Mesenchymal stem cell (in vitro differentiated cells and primary cell): ENCODE results near the gene TMEM151A. TPM values are rescaled to one million over a fixed set of nuclear protein-coding genes. Genes with fewer than 3 reads are reported as not detected.
A peak's percentile ranks its signal among the peaks of the same experiment; 100 is the strongest.

Source experiments
- DNase-seq: peaks from one replicate; pipeline ENCODE4 v3.0.0-alpha.2; 2013
- H2AFZ ChIP-seq: one replicate; pipeline ENCODE4 v1.6.1; 2013; ENCODE audit warnings: low read depth, mild to moderate bottlenecking, control low read depth, inconsistent platforms, low read length, moderate library complexity
- H2AK5ac ChIP-seq: 2 replicates; pipeline ENCODE4 v1.6.1; 2013; ENCODE audit warnings: low read length, moderate library complexity, mild to moderate bottlenecking, inconsistent platforms; ENCODE audit not compliant: severe bottlenecking
- H2BK120ac ChIP-seq: one replicate; pipeline ENCODE4 v1.6.1; 2013; ENCODE audit warnings: low read depth, mild to moderate bottlenecking, inconsistent platforms, low read length, moderate library complexity
- H2BK12ac ChIP-seq, 2 experiments: one replicate each; pipeline ENCODE4 v1.6.1; 2013; ENCODE audit warnings: inconsistent platforms in 2 of 2, low read length in 2 of 2, mild to moderate bottlenecking in 2 of 2, moderate library complexity in 2 of 2, control low read depth in 1 of 2
- H2BK15ac ChIP-seq: one replicate; pipeline ENCODE4 v1.6.1; 2013; ENCODE audit warnings: mild to moderate bottlenecking, low read depth, inconsistent platforms; ENCODE audit not compliant: poor library complexity, severe bottlenecking
- H2BK5ac ChIP-seq: 2 replicates; pipeline ENCODE4 v1.6.1; 2013; ENCODE audit warnings: low read depth, mild to moderate bottlenecking, low read length, control low read depth, inconsistent platforms; ENCODE audit not compliant: poor library complexity, severe bottlenecking
- H3K14ac ChIP-seq, 2 experiments: one replicate each; pipeline ENCODE4 v1.6.1; 2013; ENCODE audit warnings: inconsistent platforms in 2 of 2, low read length in 2 of 2, control low read depth in 1 of 2, mild to moderate bottlenecking in 1 of 2, moderate library complexity in 1 of 2
- H3K18ac ChIP-seq, 2 experiments: one replicate each; pipeline ENCODE4 v1.6.1; 2013; ENCODE audit warnings: inconsistent platforms in 2 of 2, low read length in 2 of 2, control low read depth in 1 of 2, low read depth in 1 of 2, mild to moderate bottlenecking in 1 of 2
- H3K23ac ChIP-seq, 2 experiments: one replicate each; pipeline ENCODE4 v1.6.1; 2013; ENCODE audit warnings: inconsistent platforms in 2 of 2, low read length in 2 of 2, mild to moderate bottlenecking in 2 of 2, moderate library complexity in 2 of 2, control low read depth in 1 of 2
- H3K27ac ChIP-seq: 2 replicates; pipeline ENCODE4 v1.5.1; 2013; ENCODE audit warnings: mild to moderate bottlenecking, moderate library complexity, low read length, control low read depth, inconsistent platforms; ENCODE audit not compliant: poor library complexity, severe bottlenecking
- H3K27me3 ChIP-seq, 2 experiments: 2 replicates each; pipeline versions ENCODE4 v1.6.1 to v1.7.0; 2013; ENCODE audit warnings: low read length in 2 of 2, mild to moderate bottlenecking in 2 of 2, moderate library complexity in 2 of 2, control low read depth in 1 of 2, inconsistent platforms in 1 of 2; ENCODE audit not compliant: control insufficient read depth in 1 of 2, insufficient read depth in 1 of 2
- H3K36me3 ChIP-seq, 2 experiments: 2 replicates each; pipeline versions ENCODE4 v1.6.1 to v1.7.0; 2013; ENCODE audit warnings: low read length in 2 of 2, control low read depth in 1 of 2, inconsistent platforms in 1 of 2, low read depth in 1 of 2, mild to moderate bottlenecking in 1 of 2; ENCODE audit not compliant: insufficient read depth in 2 of 2, control insufficient read depth in 1 of 2
- H3K4ac ChIP-seq, 2 experiments: one replicate each; pipeline ENCODE4 v1.6.1; 2013; ENCODE audit warnings: inconsistent platforms in 2 of 2, low read length in 2 of 2, mild to moderate bottlenecking in 2 of 2, moderate library complexity in 2 of 2, control low read depth in 1 of 2, low read depth in 1 of 2
- H3K4me1 ChIP-seq: 2 replicates; pipeline ENCODE4 v1.6.1; 2013; ENCODE audit warnings: low read depth, low read length, control low read depth; ENCODE audit not compliant: control insufficient read depth, insufficient read depth
- H3K4me2 ChIP-seq: 2 replicates; pipeline ENCODE4 v1.6.1; 2013; ENCODE audit warnings: low read length, mild to moderate bottlenecking, inconsistent platforms; ENCODE audit not compliant: poor library complexity, severe bottlenecking
- H3K4me3 ChIP-seq, 2 experiments: 2 replicates each; pipeline versions ENCODE4 v1.5.1 to v1.7.0; 2013; ENCODE audit warnings: low read length in 2 of 2, mild to moderate bottlenecking in 2 of 2, control low read depth in 1 of 2, low read depth in 1 of 2; ENCODE audit not compliant: insufficient read depth in 1 of 2
- H3K79me1 ChIP-seq: replicated peaks from 2 replicates; pipeline ENCODE4 v1.6.1; 2013; ENCODE audit warnings: mild to moderate bottlenecking, control low read depth, low read length, inconsistent platforms; ENCODE audit not compliant: poor library complexity, severe bottlenecking
- H3K9ac ChIP-seq: 2 replicates; pipeline ENCODE4 v1.7.0; 2013; ENCODE audit warnings: mild to moderate bottlenecking, low read length, moderate library complexity
- H3K9me3 ChIP-seq: 2 replicates; pipeline ENCODE4 v1.7.0; 2013; ENCODE audit warnings: mild to moderate bottlenecking, low read length; ENCODE audit not compliant: control insufficient read depth
- H4K8ac ChIP-seq: one replicate; pipeline ENCODE4 v1.6.1; 2013; ENCODE audit warnings: inconsistent platforms, mild to moderate bottlenecking, low read length, moderate library complexity
- H4K91ac ChIP-seq: one replicate; pipeline ENCODE4 v1.6.1; 2013; ENCODE audit warnings: mild to moderate bottlenecking, low read length, inconsistent platforms
- WGBS: methylation state at CpG from one replicate; pipeline ENCODE4 v1.1.7; 2013; ENCODE audit warnings: mixed read lengths; 5-methylcytosine and 5-hydroxymethylcytosine counted together
- polyA plus RNA-seq, 2 experiments: library from polyadenylated mRNA; stranded (reverse); fragments of 200-250 nt; gene quantifications; one replicate each; pipeline ENCODE4 v1.2.3, GENCODE V29; 2013

The TMEM151A gene
- polyA plus RNA-seq (2013, experiment 1 of 2) = 0.44 TPM
- 0.38 TPM for polyA plus RNA-seq (2013, experiment 2 of 2)

DNA sequence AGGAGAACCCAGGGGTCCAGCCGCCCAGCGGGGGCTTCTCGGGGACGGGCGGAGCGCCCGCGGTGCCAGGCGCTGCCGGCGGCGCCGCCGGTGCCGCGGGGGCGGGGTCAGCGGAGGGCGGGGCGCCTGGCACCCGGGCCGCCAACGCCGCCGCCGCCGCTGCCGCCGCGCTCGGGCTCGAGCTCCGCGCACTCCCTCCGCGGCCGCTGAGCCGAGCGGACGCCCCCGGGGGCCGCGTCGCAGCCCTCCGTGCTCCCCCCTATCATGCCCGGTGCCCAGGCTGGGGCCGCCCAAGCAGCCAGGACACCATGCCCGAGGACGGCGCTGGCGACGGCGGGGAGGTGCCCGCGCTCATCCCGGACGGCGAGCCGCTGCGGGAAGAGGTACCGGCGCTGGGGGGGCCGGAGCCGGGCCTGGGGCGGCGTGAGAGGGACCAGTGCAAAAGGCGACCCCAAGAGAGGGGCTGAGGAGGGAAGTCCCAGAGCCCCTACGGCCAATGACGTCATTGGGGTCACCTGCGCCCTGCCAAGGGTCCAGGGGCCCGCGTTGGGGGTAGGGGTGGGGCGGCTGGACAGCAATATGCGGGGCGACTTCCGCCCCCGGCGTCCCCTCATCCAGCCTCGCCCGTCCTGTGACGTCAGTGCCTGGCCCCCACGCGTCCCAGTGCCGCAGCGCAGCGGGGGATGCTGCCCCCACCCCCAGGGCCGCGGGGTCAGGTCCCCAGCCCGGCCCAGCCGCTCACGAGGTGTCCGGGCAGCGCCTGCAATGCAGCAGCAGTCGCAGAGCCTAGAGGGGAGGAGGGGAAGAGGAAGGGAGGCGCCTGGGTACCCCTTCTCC is at the start of gene TMEM151A:
TSS of gene TMEM151A (plus strand) at position 189 of the 837 bp plus-strand sequence. CDS start at position 309, 120 bp downstream.
- Histone ChIP-seq H2AK5ac (no peak within 1 kb of the TSS), H3K23ac (peak within 1 kb of the TSS in 1 of 2 experiments; percentile 16), H3K18ac (no peak within 1 kb of the TSS), H3K27ac (no peak within 1 kb of the TSS), H2BK15ac (no peak within 1 kb of the TSS), H3K4me1 (peaks cover 34% of the 10 kb centered on the region), H4K8ac (no peak within 1 kb of the TSS), H2BK12ac (no peak within 1 kb of the TSS), H3K27me3 (peaks cover 37 to 49% of the 10 kb centered on the region in 2 experiments), H2BK5ac (no peak within 1 kb of the TSS), H3K79me1 (peaks cover 2% of the 10 kb centered on the region), H3K9me3 (no peaks in the 10 kb centered on the region), H3K9ac (no peak within 1 kb of the TSS), H2BK120ac (no peak within 1 kb of the TSS), H3K4me3 (peak within 1 kb of the TSS; percentile 39 to 44), H2AFZ (no peak within 1 kb of the TSS), H3K4me2 (peak within 1 kb of the TSS; percentile 67), H3K36me3 (peaks cover 3 to 21% of the 10 kb centered on the region in 2 experiments), H3K4ac (no peak within 1 kb of the TSS), H3K14ac (no peak within 1 kb of the TSS), H4K91ac (no peak within 1 kb of the TSS)
- DNase-seq = no peak
- WGBS = 3% methylated on average over 49 of the region's 95 CpGs

DNA sequence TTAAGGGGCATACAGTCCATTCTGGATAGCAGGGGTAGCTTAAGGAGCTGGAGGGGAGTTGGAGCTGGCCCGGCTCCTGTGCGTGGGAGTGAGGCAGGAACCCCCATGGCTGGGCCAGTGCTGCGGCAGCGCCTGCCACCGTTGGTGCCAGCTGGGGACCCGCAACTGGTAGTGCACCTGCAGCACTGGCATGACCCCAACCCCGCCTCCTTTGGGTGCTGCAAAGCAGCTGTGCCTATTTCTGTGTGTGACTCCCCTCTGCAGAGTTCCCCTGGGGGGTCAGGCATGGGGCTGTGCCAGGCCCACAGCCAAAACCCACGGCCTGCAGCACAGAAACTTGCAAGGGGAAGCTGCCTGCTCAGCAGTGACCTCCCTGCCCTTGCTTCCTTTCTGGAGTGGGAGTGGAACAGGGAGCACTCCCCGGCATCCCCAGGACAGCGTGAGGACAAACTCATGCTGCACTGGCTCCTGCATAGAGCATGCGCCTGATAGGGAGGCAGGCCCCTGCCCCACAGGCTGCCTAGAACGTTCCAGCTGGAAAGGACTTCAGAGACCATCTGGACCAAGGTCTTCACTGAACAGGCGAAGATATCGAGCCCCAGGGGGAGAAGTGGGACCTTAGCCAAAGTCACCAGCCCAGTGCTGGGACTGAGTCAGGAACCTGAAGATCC is 49.5 kb upstream of the TMEM151A start:
- H3K4me3 ChIP-seq = no peak overlapping the region

DNA sequence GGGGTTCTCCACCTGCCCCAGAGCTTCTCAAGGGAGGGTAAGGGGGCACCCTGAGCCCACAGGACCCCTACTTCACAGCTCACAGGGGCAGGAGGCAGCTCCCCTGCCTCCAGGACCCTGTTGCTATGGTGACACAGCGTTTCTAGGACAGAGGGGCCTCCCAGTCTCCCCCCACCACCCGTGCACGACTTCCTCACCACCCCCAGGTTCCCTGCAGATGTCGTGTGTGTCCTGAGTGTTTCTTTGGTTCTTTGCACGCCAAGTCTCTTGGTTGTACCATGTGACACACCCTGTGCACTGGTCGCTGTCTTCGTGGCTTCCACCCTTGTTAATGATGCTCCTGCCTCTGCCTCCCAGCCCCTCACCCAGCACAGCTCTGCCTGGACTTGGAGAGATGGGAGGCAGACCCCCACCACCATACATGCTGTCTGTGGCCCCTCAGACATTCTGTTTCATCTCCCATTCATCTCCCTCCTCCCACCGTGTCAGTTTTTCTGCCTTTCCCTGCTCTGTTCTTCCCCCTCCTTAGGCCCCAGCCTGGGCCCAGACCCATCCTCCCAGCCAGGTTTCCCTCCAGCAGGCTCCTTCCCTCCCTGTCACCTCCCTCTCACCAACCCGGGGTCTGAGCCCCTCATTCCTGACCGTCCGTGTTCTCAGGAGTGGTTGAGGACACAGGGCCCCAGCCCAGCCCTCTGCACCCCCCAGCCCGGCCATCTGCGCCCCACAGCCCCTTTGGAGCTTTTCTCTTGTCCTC is 47.7 kb upstream of the TMEM151A start:
- Histone ChIP-seq H3K27me3 (no peaks in the 10 kb centered on the region), H3K4me3 (no peak overlapping the region), H3K18ac (no peak overlapping the region), H3K4ac (no peak overlapping the region), H3K4me1 (peaks cover 3% of the 10 kb centered on the region), H2BK15ac (no peak overlapping the region), H2AK5ac (no peak overlapping the region), H3K14ac (no peak overlapping the region), H3K4me2 (no peak overlapping the region), H3K23ac (no peak overlapping the region), H2BK120ac (no peak overlapping the region), H4K8ac (no peak overlapping the region), H3K79me1 (no peaks in the 10 kb centered on the region), H3K36me3 (peaks cover 60 to 78% of the 10 kb centered on the region in 2 experiments), H2AFZ (no peak overlapping the region), H3K27ac (no peak overlapping the region), H3K9ac (no peak overlapping the region), H3K9me3 (no peaks in the 10 kb centered on the region), H4K91ac (no peak overlapping the region), H2BK5ac (no peak overlapping the region), H2BK12ac (no peak overlapping the region)
- 92% methylated on average over 13 of the region's 13 CpGs for WGBS
- no peak for DNase-seq

More for the DNA sequence above, 49.5 kb upstream of the TMEM151A start:
- Histone ChIP-seq H4K8ac (no peak overlapping the region), H2AK5ac (no peak overlapping the region), H3K9ac (no peak overlapping the region), H3K23ac (no peak overlapping the region), H2BK15ac (peak overlapping the region; percentile 26), H3K9me3 (no peaks in the 10 kb centered on the region), H3K79me1 (no peaks in the 10 kb centered on the region), H3K4me2 (no peak overlapping the region), H2AFZ (no peak overlapping the region), H2BK5ac (no peak overlapping the region), H3K18ac (no peak overlapping the region), H3K4ac (no peak overlapping the region), H2BK12ac (no peak overlapping the region), H4K91ac (no peak overlapping the region), H3K27me3 (no peaks in the 10 kb centered on the region), H3K27ac (no peak overlapping the region), H3K36me3 (peaks cover 68 to 91% of the 10 kb centered on the region in 2 experiments), H3K14ac (no peak overlapping the region), H3K4me1 (peaks cover 2% of the 10 kb centered on the region), H2BK120ac (no peak overlapping the region)
- WGBS = 94% methylated on average over 14 of the region's 14 CpGs
- no peak for DNase-seq
